Panc1 (cell line): ENCODE measurements around the gene SLAIN1.

Experiments
- POLR2AphosphoS5 ChIP-seq: IDR thresholded peaks from 2 replicates; pipeline ENCODE4 v1.6.1; 2012; ENCODE audit warnings: mild to moderate bottlenecking, low read depth, low read length, moderate library complexity
- TF ChIP-seq, protein P1 (sequence below): fragments of 450-650 bp; IDR thresholded peaks from 2 replicates; pipeline ENCODE4 v1.5.1; 2017; ENCODE audit warnings: mild to moderate bottlenecking

DNA sequence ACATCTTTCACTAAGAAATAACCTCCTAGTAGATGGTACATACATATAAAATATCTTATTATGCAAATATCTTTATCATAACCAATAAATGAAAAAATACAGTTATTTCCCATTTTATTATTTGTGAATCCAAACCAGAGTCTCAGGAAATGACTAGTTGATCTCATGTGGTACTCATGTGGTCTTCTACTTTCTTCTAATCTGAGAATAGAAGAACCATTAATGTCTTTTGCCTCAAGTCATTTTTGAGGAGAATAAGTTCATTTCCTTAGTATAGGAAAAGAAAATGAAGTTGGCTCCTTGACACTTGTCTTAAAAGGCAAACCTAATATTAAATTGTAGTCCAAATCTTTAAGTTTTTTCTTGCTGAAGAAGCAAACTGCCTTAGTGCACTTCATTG, 114.5 kb downstream of the SLAIN1 start:
- TF ChIP-seq, protein P1, sequence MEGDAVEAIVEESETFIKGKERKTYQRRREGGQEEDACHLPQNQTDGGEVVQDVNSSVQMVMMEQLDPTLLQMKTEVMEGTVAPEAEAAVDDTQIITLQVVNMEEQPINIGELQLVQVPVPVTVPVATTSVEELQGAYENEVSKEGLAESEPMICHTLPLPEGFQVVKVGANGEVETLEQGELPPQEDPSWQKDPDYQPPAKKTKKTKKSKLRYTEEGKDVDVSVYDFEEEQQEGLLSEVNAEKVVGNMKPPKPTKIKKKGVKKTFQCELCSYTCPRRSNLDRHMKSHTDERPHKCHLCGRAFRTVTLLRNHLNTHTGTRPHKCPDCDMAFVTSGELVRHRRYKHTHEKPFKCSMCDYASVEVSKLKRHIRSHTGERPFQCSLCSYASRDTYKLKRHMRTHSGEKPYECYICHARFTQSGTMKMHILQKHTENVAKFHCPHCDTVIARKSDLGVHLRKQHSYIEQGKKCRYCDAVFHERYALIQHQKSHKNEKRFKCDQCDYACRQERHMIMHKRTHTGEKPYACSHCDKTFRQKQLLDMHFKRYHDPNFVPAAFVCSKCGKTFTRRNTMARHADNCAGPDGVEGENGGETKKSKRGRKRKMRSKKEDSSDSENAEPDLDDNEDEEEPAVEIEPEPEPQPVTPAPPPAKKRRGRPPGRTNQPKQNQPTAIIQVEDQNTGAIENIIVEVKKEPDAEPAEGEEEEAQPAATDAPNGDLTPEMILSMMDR = no peak
- no peak for TF ChIP-seq POLR2AphosphoS5
